ENCODE results near the gene FCHSD2. TPM values are rescaled to one million over a fixed set of nuclear protein-coding genes. Genes with fewer than 3 reads are reported as not detected.

FCHSD2 gene
- total and polyA plus RNA-seq, 2 of the 8 experiments (the other 6 are each of a cell fraction or from before 2014, with no cell fraction given), result 4.1 to 7.8 TPM

DNA sequence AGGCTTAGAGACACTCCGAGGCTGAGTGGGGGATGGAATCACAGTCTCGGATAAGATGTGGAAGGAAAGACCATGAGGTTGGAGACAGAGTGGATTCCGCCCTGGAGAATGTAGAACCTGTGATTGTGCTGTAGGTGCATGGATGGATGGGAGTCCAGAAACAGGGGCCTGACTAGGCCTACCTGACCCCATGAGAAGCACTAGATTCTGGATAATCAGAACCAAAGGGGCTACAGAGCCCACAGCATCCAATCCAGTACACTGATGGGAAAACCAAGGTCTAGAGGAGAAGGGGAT, 32.3 kb upstream of the FCHSD2 start:
- no peak overlapping the region for H3K14ac ChIP-seq (ENCODE audit: insufficient read length)
- no peak overlapping the region for H2BK120ac ChIP-seq (replicated peaks; ENCODE audit: low read depth, low read length)
- H2BK15ac ChIP-seq (ENCODE audit: low read length), result no peak overlapping the region
- H3K27ac ChIP-seq (ENCODE audit: low read depth, low read length), result no peak overlapping the region
- peaks cover 0 to 4% (median under 1%) of the 10 kb centered on the region in 4 experiments; a peak in 2 of 7 replicates for H3K4me1 ChIP-seq (replicated peaks in 1 of 4; ENCODE audit: control insufficient read depth in 3 of 4, insufficient read depth in 4 of 4, low read length in 3 of 4)
- H3K79me1 ChIP-seq (ENCODE audit: low read depth, low read length), result no peaks in the 10 kb centered on the region
- no peak overlapping the region for H3K56ac ChIP-seq (replicated peaks; ENCODE audit: insufficient read length, low read depth, low read length)
- no peak overlapping the region for H2AFZ ChIP-seq (ENCODE audit: low read length)
- H3K23ac ChIP-seq (ENCODE audit: insufficient read length), result no peak overlapping the region
- no peaks in the 10 kb centered on the region for H3K9me3 ChIP-seq (ENCODE audit: insufficient read depth in 2 of 2, low read depth in 1 of 2, low read length in 1 of 2)
- DNase-seq (ENCODE audit: low read depth in 1 of 2, low spot score in 2 of 2) (no peak), FAIRE-seq (no peak)
- H4K20me1 ChIP-seq (replicated peaks in 1 of 2; ENCODE audit: control insufficient read depth in 1 of 2, insufficient read depth in 2 of 2, low read length in 2 of 2), result no peaks in the 10 kb centered on the region
- H3K36me3 ChIP-seq (ENCODE audit: control insufficient read depth in 2 of 4, insufficient read depth in 4 of 4, low read length in 3 of 4), result no peaks in the 10 kb centered on the region
- H3K18ac ChIP-seq (ENCODE audit: extremely low read depth, low read length), result no peak overlapping the region
- ChIA-PET POLR2A (ENCODE audit: partially characterized antibody) (no interaction called here), CTCF (ENCODE audit: partially characterized antibody) (interaction anchor here (1.4 to 9.4 kb wide), 4 partner anchors 10 to 449 kb away, joined by 3 to 258 read pairs (median 27); no protein-coding TSS in a partner anchor)
- H4K91ac ChIP-seq (replicated peaks; ENCODE audit: insufficient read length, low read length), result no peak overlapping the region
- H3K4me2 ChIP-seq (ENCODE audit: insufficient read depth in 1 of 2, low read depth in 2 of 2, low read length in 2 of 2), result no peak overlapping the region
- 81% methylated on average over 3 of the region's 3 CpGs; no CpG with 5 or more reads in 1 of the 2 experiments for WGBS, 2 experiments (ENCODE audit: extremely low coverage in 1 of 2, insufficient coverage in 1 of 2, insufficient read length in 1 of 2, insufficient replicate concordance in 2 of 2, low coverage in 1 of 2, low lambda C conversion rate in 2 of 2, missing lambda C conversion rate in 1 of 2)
- no peak overlapping the region for H2BK12ac ChIP-seq (ENCODE audit: low read depth, low read length)
- H3K79me2 ChIP-seq (ENCODE audit: control insufficient read depth in 1 of 2, insufficient read depth in 2 of 2, low read length in 2 of 2), result no peaks in the 10 kb centered on the region
- H3K9ac ChIP-seq (replicated peaks in 1 of 4; ENCODE audit: extremely low read depth in 1 of 4, low read depth in 3 of 4, low read length in 3 of 4), result no peak overlapping the region
- no peak overlapping the region for H4K5ac ChIP-seq (ENCODE audit: insufficient read length, low read depth, low read length)
- H2AK5ac ChIP-seq (ENCODE audit: low read depth, low read length), result no peak overlapping the region
- H3K4ac ChIP-seq (replicated peaks; ENCODE audit: insufficient read length, low read depth, low read length), result no peak overlapping the region
- no peak overlapping the region for H2BK5ac ChIP-seq (ENCODE audit: low read depth, low read length)
- H2BK20ac ChIP-seq (ENCODE audit: low read length), result no peak overlapping the region
- H3K27me3 ChIP-seq (replicated peaks in 1 of 4; ENCODE audit: control insufficient read depth in 3 of 4, extremely low read depth in 1 of 4, insufficient read depth in 3 of 4, low read length in 3 of 4), result no peaks in the 10 kb centered on the region
- H3K23me2 ChIP-seq (ENCODE audit: low read depth, low read length), result no peaks in the 10 kb centered on the region
- no peak overlapping the region for H4K8ac ChIP-seq (ENCODE audit: extremely low read depth, insufficient read depth, low read length)
- H3K4me3 ChIP-seq (ENCODE audit: extremely low read depth in 1 of 4, insufficient read depth in 2 of 4, low read depth in 3 of 4, low read length in 4 of 4), result no peak overlapping the region
- TF ChIP-seq SRF (IDR thresholded peaks at IDR 0.05; ENCODE audit: low read depth, low read length) (no peak), POLR2A (IDR thresholded peaks at IDR 0.05; ENCODE audit: control extremely low read depth in 1 of 2, low read depth in 2 of 2, low read length in 2 of 2) (no peak), ASH2L (IDR thresholded peaks at IDR 0.05; ENCODE audit: low read length) (no peak), ATF2 (IDR thresholded peaks at IDR 0.05; ENCODE audit: low read length) (no peak), NRF1 (IDR thresholded peaks at IDR 0.05; ENCODE audit: low read depth, low read length) (no peak), TEAD4 (IDR thresholded peaks at IDR 0.05; ENCODE audit: low read depth, low read length) (no peak), TAF1 (IDR thresholded peaks at IDR 0.05; ENCODE audit: low read depth, low read length) (no peak), HDAC6 (IDR thresholded peaks at IDR 0.05; ENCODE audit: low read depth, low read length) (no peak), HDAC2 (IDR thresholded peaks at IDR 0.05; ENCODE audit: borderline replicate concordance in 1 of 2, low read depth in 2 of 2, low read length in 2 of 2) (no peak), MAFK (IDR thresholded peaks at IDR 0.05; ENCODE audit: low read depth, low read length) (no peak), RNF2 (IDR thresholded peaks at IDR 0.05; ENCODE audit: borderline replicate concordance, low read depth, low read length, missing control alignments, poor library complexity, severe bottlenecking) (no peak), RAD21 (IDR thresholded peaks at IDR 0.05 in 1 of 2, conservative IDR thresholded peaks at IDR 0.05 in 1 of 2; ENCODE audit: low read depth in 2 of 2, low read length in 2 of 2) (no peak), POU5F1 (IDR thresholded peaks at IDR 0.05; ENCODE audit: low read depth, low read length) (no peak)
